NCI-H2227 treated with DMSO at 0.1 percent for 48 hours (cell line): ENCODE results near the gene DLST.

Source experiments
- DNase-seq: peaks from one replicate; lab custom pipeline; 2025; lab: John Stamatoyannopoulos, UW

The DLST gene

DNA sequence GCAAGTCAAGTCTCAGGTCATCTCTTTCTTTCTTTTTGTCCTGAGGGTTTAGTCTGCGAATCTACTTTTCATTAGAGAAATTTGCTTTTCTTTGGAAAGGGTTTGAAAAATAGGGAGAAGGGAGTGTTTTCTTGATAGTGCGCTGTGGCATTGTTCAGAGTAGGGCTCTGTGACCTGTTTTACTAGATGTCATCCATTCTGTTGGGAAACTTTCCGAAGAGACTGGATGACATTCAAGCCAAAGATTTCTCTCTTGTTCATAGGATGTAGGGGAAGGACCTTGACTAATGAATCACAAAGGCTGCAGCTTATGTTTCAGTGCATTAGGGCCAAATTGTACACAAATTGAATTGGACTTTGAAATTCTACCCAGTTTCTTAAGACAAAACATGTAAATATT, 14.7 kb downstream of the DLST start:
- no peak for DNase-seq

DNA sequence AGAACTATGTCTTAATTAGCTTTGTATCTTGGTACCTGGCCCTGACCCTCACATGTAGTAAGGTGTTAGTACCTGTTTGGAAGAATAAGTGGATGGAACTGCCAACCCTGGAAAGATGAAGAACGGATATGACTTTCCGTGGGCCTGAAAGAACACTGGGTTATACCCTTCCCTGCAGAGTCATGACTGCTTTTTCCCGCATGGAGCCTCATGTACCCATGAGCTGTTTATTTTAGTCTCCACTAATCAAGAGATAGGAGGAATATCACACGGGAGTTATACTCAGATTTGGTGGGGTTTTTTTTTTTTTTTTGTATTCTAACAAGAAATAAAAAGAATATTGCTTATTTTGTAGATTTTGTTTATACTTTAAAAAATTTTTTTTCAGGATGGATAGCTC, 15.9 kb downstream of the DLST start:
- no peak for DNase-seq

- DNase-seq, result no peak
Measured at GRCh38 chr14:74898083-74898482, 16.4 kb downstream of the DLST start.

DNA sequence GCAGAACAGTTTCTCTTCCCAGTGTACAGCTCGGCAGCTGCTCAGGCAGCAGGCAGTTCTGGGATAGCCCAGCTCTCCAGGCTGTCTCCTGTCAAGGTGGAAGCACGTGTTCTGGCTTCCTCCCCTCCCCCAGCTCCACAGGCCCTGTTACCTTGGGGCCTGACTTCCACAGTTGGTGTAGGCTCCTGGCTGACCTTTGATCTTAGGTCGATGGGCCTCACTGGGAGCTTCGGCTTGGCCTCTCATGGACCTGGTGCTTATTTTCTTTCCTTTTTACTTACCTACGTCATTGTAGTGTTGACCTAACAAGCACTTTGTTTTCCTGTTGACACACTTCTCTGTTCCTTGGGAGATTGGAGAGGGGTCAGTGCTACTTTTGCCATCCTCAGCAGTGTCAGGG, 17.0 kb downstream of the DLST start:
- DNase-seq, result no peak

- no peak for DNase-seq
Measured at GRCh38 chr14:74902941-74903705, 21.4 kb downstream of the DLST start.

DNA sequence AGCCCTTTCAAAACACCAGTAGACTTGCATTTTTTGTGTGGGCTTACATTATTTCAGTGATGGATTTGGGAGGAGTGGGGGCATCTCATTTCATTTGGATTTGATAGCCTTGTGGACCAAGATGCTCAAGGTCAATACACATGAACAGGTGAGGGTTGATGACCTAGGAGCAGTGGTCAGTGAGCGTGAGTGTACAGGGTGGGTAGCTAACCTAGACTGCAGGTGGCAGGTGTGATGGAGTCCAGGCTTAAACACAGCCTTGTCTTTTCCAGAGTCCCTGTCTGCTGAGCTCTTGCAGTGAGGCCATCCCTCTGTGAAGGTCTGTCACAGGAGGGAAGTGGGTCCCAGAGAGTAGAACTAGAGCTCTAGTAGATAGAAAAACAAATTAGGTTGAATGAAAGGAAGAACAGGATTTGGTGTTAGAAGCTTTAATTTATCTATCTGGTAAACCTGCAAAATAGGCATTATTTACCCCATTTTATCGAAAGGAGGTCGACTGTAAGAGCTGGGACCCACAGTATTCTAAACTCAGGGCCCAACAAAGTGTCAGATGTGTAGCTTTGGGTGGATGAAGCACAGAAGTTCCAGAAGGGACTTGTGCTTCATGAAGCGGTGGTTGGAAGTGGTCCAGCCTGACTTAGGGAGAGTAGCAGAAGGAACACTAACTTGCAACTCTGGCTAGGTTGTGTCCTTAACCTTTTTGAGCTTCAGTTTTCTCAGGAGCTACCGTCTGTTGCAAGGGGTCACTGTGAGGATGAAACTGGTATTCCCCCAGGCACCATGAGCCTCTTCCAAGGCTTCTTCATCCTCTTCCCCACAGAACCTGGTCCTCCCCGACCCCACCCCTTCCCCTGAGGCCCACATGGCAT, 23.2 kb downstream of the DLST start:
- no peak for DNase-seq

- no peak for DNase-seq
Measured at GRCh38 chr14:74905595-74906142, 24.0 kb downstream of the DLST start.

- DNase-seq, result no peak
Measured at GRCh38 chr14:74906925-74907521, 25.3 kb downstream of the DLST start.

DNA sequence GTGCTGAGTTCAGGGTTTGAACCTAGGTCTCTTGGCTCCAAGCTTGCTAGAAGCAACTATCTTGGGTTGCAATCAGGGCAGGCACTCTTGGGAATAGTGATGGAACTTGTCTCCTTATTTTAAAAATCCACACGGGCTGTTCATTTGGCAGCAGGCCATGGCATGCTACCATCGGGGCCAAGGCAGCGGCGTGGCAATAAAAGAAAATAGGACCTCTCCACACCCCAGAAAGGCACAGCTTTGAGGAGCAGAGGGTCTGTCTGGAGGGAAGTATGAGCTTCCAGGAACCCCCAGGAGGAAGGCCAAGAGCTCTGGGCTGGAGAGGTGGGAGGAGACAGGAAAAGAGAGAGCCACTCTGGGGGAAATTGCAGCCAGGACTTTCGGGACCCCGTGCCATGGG, 26.0 kb downstream of the DLST start:
- DNase-seq, result no peak

DNA sequence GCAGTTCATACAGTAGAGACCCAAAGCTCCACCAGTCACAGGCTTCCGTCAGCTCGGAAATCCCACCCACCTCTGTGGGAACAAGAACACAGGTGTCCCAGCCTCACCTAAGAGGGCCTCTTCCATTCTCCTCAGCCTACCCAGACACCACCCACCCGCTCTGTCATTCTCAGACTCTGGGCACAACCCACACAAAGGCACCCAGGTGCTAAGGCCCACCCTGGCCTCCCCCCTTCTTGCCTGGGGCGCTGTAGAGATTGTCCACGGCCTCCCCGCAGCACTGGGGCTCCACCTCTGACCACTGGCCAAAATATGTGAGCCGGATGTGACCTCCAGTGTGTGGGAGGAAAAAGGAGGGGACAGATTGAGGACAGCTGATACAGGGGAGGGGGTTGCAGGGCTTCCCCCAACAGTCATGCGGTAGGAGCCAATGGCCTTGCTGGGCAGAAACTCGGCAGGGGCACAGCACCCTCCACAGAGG, 27.2 kb downstream of the DLST start:
- DNase-seq, result no peak

DNA sequence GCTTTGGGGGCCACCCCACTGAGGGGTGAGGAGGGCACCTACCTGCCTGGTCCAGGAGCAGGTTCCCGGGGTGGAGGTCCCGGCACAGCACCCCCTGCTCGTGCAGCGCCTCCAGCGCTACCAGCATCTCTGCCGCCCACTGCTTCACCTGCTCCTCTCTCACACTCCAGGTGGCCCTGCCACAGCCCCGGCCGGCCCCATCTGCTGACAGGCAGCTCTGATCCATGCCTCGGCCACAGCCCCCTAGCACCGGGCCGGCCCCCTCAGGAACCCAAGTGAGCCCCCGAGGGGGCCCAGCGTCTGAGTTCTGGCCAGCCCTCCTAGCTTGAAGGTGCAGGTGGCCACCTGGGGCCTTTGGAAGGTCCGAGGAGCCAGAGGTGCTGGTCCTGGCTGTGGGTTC, 27.8 kb downstream of the DLST start:
- DNase-seq, result no peak

DNA sequence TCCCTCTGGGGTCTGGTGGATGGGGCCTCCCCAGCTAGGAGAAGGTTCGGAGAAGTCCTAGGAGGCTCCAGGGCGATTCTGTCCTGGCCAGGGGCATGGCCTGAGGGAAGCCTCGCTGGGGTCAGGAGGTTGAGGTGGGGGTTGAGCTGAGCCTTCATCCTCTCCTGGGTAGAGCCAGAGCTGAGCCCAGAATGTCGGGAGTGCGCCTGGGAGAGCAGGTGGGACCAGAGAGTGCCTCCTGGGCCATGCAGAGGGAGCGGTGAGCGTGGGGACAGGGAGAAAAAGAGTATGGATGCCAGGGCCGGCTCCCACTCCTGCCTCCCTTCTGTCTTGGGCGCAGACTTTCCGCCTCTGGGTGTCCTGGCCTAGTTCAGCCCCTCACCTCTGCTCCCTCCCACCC, 28.2 kb downstream of the DLST start:
- no peak for DNase-seq

- DNase-seq, result no peak
Measured at GRCh38 chr14:74910556-74910955, 28.8 kb downstream of the DLST start.

DNA sequence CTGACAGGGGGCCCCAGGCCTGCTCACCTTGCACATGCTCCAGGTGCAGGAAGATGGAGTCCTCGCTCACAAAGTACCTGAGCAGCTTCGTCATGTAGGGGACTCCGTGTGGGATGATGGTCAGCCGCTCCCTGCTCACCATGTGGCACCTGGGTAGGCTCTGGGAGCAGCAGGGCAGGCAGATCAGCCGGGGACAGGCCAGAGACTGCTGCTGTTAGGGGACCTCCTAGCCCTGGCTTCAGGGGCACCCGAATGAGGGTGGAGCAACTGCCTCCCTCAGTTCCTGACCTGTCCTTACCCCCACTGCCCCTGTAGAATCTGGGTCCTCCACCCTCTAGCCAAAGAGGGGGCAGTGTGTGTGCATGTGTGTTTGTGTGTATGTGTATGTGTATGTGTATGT, 29.5 kb downstream of the DLST start:
- DNase-seq, result no peak

DNA sequence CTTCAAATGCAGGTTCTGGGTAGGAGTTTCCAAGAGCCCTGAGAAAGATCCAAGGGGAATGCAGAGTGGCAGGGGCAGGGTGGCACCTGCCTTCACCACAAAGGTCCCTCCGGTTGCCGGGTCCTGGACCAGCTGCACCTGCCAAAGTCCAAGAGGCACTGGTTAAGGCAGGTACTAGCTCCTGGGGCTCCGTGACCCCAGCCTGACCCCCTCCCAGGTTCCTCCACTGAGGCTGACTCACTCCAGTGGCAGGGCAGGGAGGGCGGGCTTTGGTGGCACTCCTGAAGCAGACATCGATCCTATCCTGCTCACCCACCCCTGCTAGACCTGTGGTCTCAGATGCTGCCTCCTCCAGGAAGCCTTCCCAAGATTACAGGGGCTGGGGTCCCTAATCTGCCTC, 30.0 kb downstream of the DLST start:
- DNase-seq, result no peak

GRCh38 chr14:74912111-74912510, 30.4 kb downstream of the DLST start:
- DNase-seq, result no peak

DNA sequence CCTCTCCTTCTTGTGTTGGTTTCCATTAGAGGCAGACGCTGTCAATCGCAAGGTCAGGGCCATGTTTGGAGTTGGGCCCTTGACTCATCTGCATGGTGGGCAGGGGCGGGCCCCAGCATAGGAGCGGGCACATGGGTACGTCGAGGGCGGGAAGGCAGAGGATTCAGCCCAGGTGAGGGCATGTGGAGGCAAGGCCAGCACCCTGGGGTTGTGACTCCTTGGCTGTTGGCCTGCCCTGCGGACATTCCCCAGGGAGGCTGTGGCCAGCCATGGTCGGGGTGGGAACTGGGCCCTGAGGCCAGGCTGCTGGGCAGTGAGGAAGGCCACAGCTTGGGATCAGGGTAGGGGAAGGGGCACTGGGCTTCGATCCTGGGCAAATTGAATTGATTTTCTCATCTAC, 31.1 kb downstream of the DLST start:
- no peak for DNase-seq

GRCh38 chr14:74913393-74913910, 31.7 kb downstream of the DLST start:
- no peak for DNase-seq

GRCh38 chr14:74913986-74914573, 32.4 kb downstream of the DLST start:
- DNase-seq, result no peak

- no peak for DNase-seq
Measured at GRCh38 chr14:74915426-74915825, 33.7 kb downstream of the DLST start.

- no peak for DNase-seq
Measured at GRCh38 chr14:74915826-74916225, 34.1 kb downstream of the DLST start.

- no peak for DNase-seq
Measured at GRCh38 chr14:74917178-74917543, 35.4 kb downstream of the DLST start.
